Parathyroid adenoma (tissue), 2 donors: ENCODE results near the gene SURF6.

ENCODE experiments used
- H2AFZ ChIP-seq: fragments of 300-600 bp; sonication (generic); one replicate; pipeline ENCODE4 v1.7.0; 2017; ENCODE audit warnings: antibody characterized with exemption, mild to moderate bottlenecking
- H3K27ac ChIP-seq: fragments of 300-600 bp; sonication (generic); one replicate; pipeline ENCODE4 v1.7.0; 2017
- H3K27me3 ChIP-seq: fragments of 300-600 bp; sonication (generic); one replicate; pipeline ENCODE4 v1.7.0; 2017; ENCODE audit warnings: low read length; ENCODE audit not compliant: control insufficient read depth, insufficient read depth
- H3K36me3 ChIP-seq: fragments of 300-600 bp; sonication (generic); one replicate; pipeline ENCODE4 v1.7.0; 2017; ENCODE audit warnings: low read length; ENCODE audit not compliant: control insufficient read depth, insufficient read depth
- H3K4me1 ChIP-seq: fragments of 300-600 bp; sonication (generic); one replicate; pipeline ENCODE4 v1.7.0; 2017; ENCODE audit warnings: control low read depth
- H3K4me2 ChIP-seq: fragments of 300-600 bp; sonication (generic); one replicate; pipeline ENCODE4 v1.7.0; 2017; ENCODE audit warnings: low read length
- H3K4me3 ChIP-seq: fragments of 300-600 bp; sonication (generic); one replicate; pipeline ENCODE4 v1.7.0; 2017; ENCODE audit warnings: low read depth, low read length
- H3K79me2 ChIP-seq: fragments of 300-600 bp; sonication (generic); one replicate; pipeline ENCODE4 v1.7.0; 2017; ENCODE audit warnings: control low read depth
- H3K9ac ChIP-seq: fragments of 300-600 bp; sonication (generic); one replicate; pipeline ENCODE4 v1.7.0; 2017; ENCODE audit warnings: mild to moderate bottlenecking
- H3K9me3 ChIP-seq: fragments of 300-600 bp; sonication (generic); one replicate; pipeline ENCODE4 v1.7.0; 2017; ENCODE audit warnings: low read length; ENCODE audit not compliant: control insufficient read depth
- CTCF ChIP-seq: fragments of 300-600 bp; sonication (generic); IDR thresholded peaks from one replicate; pipeline ENCODE4 v1.7.0; 2017; ENCODE audit warnings: antibody characterized with exemption, mild to moderate bottlenecking
- donor health status: primary hyperparathyroidism.

SURF6 gene

GRCh38 chr9:133282464-133283238, 53.3 kb downstream of the SURF6 start:
- no peaks in the 10 kb centered on the region for H3K27me3 ChIP-seq
- H3K36me3 ChIP-seq = no peaks in the 10 kb centered on the region
- H3K9me3 ChIP-seq = no peaks in the 10 kb centered on the region
- H3K4me3 ChIP-seq = no peak overlapping the region
- TF ChIP-seq CTCF = no peak
- H3K4me1 ChIP-seq = peaks cover 3% of the 10 kb centered on the region
- no peak overlapping the region for H3K4me2 ChIP-seq
- no peak overlapping the region for H3K9ac ChIP-seq
- no peaks in the 10 kb centered on the region for H3K79me2 ChIP-seq
- no peak overlapping the region for H3K27ac ChIP-seq
- no peak overlapping the region for H2AFZ ChIP-seq

- no peaks in the 10 kb centered on the region for H3K36me3 ChIP-seq
- no peak overlapping the region for H3K4me2 ChIP-seq
- H3K27me3 ChIP-seq = no peaks in the 10 kb centered on the region
- H3K4me3 ChIP-seq = no peak overlapping the region
- no peaks in the 10 kb centered on the region for H3K79me2 ChIP-seq
- no peaks in the 10 kb centered on the region for H3K9me3 ChIP-seq
- H3K4me1 ChIP-seq = peaks cover 3% of the 10 kb centered on the region
- no peak overlapping the region for H3K9ac ChIP-seq
- H2AFZ ChIP-seq = no peak overlapping the region
- TF ChIP-seq CTCF = no peak
- no peak overlapping the region for H3K27ac ChIP-seq
These were observed 55.6 kb downstream of the SURF6 start for GRCh38 chr9:133280392-133280791.
